Endodermal cell (in vitro differentiated cells): Measurements from ENCODE around the gene RXFP4. TPM values are rescaled to one million over a fixed set of nuclear protein-coding genes. Genes with fewer than 3 reads are reported as not detected.

Source experiments
- DNase-seq: peaks from one replicate; pipeline ENCODE4 v3.0.0-alpha.2; 2017
- H3K27ac ChIP-seq: 2 replicates; pipeline ENCODE4 v1.5.1; 2013; ENCODE audit warnings: mild to moderate bottlenecking, low read depth, low read length, moderate library complexity
- H3K27me3 ChIP-seq: 2 replicates; pipeline ENCODE4 v1.6.1; 2013; ENCODE audit warnings: mild to moderate bottlenecking, low read length, moderate library complexity; ENCODE audit not compliant: insufficient read depth, control insufficient read depth, poor library complexity, severe bottlenecking
- H3K36me3 ChIP-seq: 2 replicates; pipeline ENCODE4 v1.7.0; 2013; ENCODE audit warnings: mild to moderate bottlenecking, low read length, moderate library complexity; ENCODE audit not compliant: control insufficient read depth, insufficient read depth
- H3K4me1 ChIP-seq: one replicate; pipeline ENCODE4 v1.7.0; 2013; ENCODE audit warnings: low read length; ENCODE audit not compliant: control insufficient read depth, insufficient read depth
- H3K4me3 ChIP-seq: 2 replicates; pipeline ENCODE4 v1.5.1; 2013; ENCODE audit warnings: mild to moderate bottlenecking, low read length, moderate library complexity
- H3K9ac ChIP-seq: 2 replicates; pipeline ENCODE4 v1.6.1; 2013; ENCODE audit warnings: mild to moderate bottlenecking, low read length, moderate library complexity; ENCODE audit not compliant: poor library complexity, severe bottlenecking; ENCODE audit errors: extremely low read depth
- H3K9me3 ChIP-seq: 2 replicates; pipeline ENCODE4 v1.6.1; 2013; ENCODE audit warnings: mild to moderate bottlenecking, low read length, moderate library complexity; ENCODE audit not compliant: control insufficient read depth
- H3K27ac Mint-ChIP-seq: 2 replicates; pipeline ENCODE4 v1.8.0; 2020; ENCODE audit warnings: mixed read lengths
- H3K27me3 Mint-ChIP-seq: 2 replicates; pipeline ENCODE4 v1.8.0; 2021; ENCODE audit warnings: mild to moderate bottlenecking, mixed read lengths; ENCODE audit not compliant: insufficient read depth
- H3K36me3 Mint-ChIP-seq: 2 replicates; pipeline ENCODE4 v1.8.0; 2020; ENCODE audit warnings: low read depth, mixed read lengths
- H3K4me1 Mint-ChIP-seq: 2 replicates; pipeline ENCODE4 v1.8.0; 2020; ENCODE audit warnings: mixed read lengths
- H3K4me3 Mint-ChIP-seq: 2 replicates; pipeline ENCODE4 v1.8.0; 2020; ENCODE audit warnings: mild to moderate bottlenecking, moderate library complexity, mixed read lengths
- H3K9me3 Mint-ChIP-seq: 2 replicates; pipeline ENCODE4 v1.8.0; 2020; ENCODE audit warnings: mild to moderate bottlenecking, mixed read lengths
- WGBS, 2 experiments: methylation state at CpG; one replicate each; pipeline versions ENCODE4 v1.1.5 to v1.1.7; 2013; ENCODE audit warnings: missing lambda C conversion rate in 2 of 2, mixed read lengths in 1 of 2; ENCODE audit not compliant: insufficient coverage in 1 of 2, insufficient read length in 1 of 2; 5-methylcytosine and 5-hydroxymethylcytosine counted together
- total RNA-seq, 2 donors: library from RNA; stranded (reverse); fragmentation: NEBNext Ultra II Directional in 1 of 2; extraction: Animal tissue kit (Norgen Biotek cat#: 25700) in 1 of 2; gene quantifications; 2 replicates in 1 of 2; 3 replicates in 1 of 2; pipeline ENCODE4 v1.2.1, GENCODE V29; 2021
- TF ChIP-seq, protein P1 (sequence below): fragments of 200-600 bp; sonication (generic); conservative IDR thresholded peaks from 2 replicates; pipeline ENCODE4 v1.5.0; 2021; ENCODE audit warnings: antibody characterized with exemption, mild to moderate bottlenecking

Gene RXFP4
- total RNA-seq, 2 donors from 2014 or later: not detected

DNA sequence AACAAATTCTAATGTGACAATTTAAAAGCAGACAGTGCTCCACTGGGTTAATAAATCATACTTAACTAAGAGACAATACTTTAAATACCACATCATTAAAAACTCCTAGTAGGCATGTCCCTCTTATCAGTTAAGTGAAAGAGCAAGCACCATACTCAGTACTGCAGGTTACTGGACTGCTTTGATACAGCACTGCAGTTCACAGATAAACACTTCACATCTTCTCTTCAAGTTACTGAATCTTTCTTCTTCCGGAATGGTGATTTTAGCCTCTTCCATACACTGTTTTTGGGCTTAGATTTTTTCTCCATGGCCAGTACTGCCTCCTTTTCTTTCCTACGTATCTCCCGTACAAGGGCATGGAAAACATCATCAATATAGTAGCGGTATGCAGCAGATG is 41.3 kb upstream of the RXFP4 start:
- Histone ChIP-seq H3K36me3 (peaks cover 67% of the 10 kb centered on the region), H3K4me1 (no peaks in the 10 kb centered on the region), H3K4me3 (no peak overlapping the region), H3K27me3 (no peaks in the 10 kb centered on the region), H3K9ac (no peak overlapping the region), H3K9me3 (no peaks in the 10 kb centered on the region), H3K27ac (no peak overlapping the region)
- Mint-ChIP-seq H3K4me3 (no peak overlapping the region), H3K36me3 (peaks cover 63% of the 10 kb centered on the region), H3K27ac (no peak overlapping the region), H3K27me3 (no peaks in the 10 kb centered on the region), H3K9me3 (no peaks in the 10 kb centered on the region), H3K4me1 (no peaks in the 10 kb centered on the region)
- TF ChIP-seq, protein P1, sequence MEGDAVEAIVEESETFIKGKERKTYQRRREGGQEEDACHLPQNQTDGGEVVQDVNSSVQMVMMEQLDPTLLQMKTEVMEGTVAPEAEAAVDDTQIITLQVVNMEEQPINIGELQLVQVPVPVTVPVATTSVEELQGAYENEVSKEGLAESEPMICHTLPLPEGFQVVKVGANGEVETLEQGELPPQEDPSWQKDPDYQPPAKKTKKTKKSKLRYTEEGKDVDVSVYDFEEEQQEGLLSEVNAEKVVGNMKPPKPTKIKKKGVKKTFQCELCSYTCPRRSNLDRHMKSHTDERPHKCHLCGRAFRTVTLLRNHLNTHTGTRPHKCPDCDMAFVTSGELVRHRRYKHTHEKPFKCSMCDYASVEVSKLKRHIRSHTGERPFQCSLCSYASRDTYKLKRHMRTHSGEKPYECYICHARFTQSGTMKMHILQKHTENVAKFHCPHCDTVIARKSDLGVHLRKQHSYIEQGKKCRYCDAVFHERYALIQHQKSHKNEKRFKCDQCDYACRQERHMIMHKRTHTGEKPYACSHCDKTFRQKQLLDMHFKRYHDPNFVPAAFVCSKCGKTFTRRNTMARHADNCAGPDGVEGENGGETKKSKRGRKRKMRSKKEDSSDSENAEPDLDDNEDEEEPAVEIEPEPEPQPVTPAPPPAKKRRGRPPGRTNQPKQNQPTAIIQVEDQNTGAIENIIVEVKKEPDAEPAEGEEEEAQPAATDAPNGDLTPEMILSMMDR: no peak
- no peak for DNase-seq
- WGBS, 2 experiments: 95 to 100% methylated on average over 3 to 4 of the region's 4 CpGs

DNA sequence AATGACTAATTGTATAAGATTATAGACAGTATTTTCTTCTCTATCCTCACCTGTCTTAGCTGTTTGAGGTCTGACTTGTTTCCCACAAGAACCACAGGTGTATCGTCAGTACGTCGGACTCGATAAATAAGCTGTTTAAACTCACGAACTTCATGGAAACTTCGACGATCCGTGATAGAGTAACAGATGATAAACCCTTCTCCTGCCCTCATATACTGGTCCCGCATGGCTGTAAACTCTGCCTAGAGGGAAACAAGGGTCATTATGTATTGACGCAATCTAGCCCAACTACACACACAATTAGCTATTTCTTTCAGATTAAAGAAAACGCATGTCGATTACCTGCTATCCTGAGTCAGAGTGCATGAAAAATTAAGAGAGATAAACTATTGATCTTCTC is 37.2 kb upstream of the RXFP4 start:
- Mint-ChIP-seq H3K4me3 (no peak overlapping the region), H3K27me3 (no peaks in the 10 kb centered on the region), H3K36me3 (peaks cover 59% of the 10 kb centered on the region), H3K9me3 (no peaks in the 10 kb centered on the region), H3K27ac (no peak overlapping the region), H3K4me1 (no peaks in the 10 kb centered on the region)
- TF ChIP-seq, protein P1: no peak
- Histone ChIP-seq H3K4me1 (no peaks in the 10 kb centered on the region), H3K9me3 (no peaks in the 10 kb centered on the region), H3K27me3 (no peaks in the 10 kb centered on the region), H3K4me3 (no peak overlapping the region), H3K36me3 (peaks cover 80% of the 10 kb centered on the region), H3K27ac (no peak overlapping the region), H3K9ac (no peak overlapping the region)
- 98% methylated on average over 12 of the region's 12 CpGs for WGBS, 2 experiments
- DNase-seq: no peak

DNA sequence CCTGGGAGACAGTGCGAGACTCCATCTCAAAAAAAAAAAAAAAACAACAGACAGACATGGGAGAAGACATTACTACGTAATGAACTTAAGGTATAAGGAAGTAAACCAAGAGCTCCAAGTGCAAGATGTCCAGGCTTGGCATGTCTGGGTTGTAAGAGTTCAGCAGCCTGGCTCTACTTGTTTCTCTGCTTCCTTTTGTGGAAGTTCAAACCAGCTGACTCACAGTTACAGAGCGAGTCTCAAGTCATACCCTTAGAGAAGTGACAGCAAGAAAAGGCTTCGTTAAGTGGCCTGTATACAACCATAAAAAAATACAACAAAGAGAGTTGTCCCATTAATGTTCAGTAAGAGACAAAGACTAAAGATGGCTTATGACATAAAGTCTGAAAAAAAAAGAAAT is 31.5 kb upstream of the RXFP4 start:
- Histone ChIP-seq H3K4me1 (no peaks in the 10 kb centered on the region), H3K9ac (no peak overlapping the region), H3K27ac (no peak overlapping the region), H3K4me3 (peak overlapping the region; percentile 94), H3K27me3 (no peaks in the 10 kb centered on the region), H3K36me3 (peaks cover 73% of the 10 kb centered on the region), H3K9me3 (no peaks in the 10 kb centered on the region)
- Mint-ChIP-seq H3K36me3 (peaks cover 53% of the 10 kb centered on the region), H3K27ac (no peak overlapping the region), H3K9me3 (no peaks in the 10 kb centered on the region), H3K4me3 (peak overlapping the region; percentile 89), H3K4me1 (peaks cover 13% of the 10 kb centered on the region), H3K27me3 (no peaks in the 10 kb centered on the region)
- TF ChIP-seq, protein P1: no peak
- WGBS, 2 experiments: 93 to 100% methylated on average over 1 to 3 of the region's 4 CpGs
- DNase-seq: no peak
